CD4-positive, alpha-beta T cell treated with Interleukin-2 at 100 ng/mL for 4 hours (primary cell): Measurements from ENCODE around the gene NECTIN1.

Experiments used
- DNase-seq: peaks from one replicate; pipeline ENCODE4 v3.0.0-alpha.2; 2020; ENCODE audit warnings: low spot score

The NECTIN1 gene

GRCh38 chr11:119755356-119756071, 26.5 kb upstream of the NECTIN1 start:
- no peak for DNase-seq

GRCh38 chr11:119754656-119755355, 25.8 kb upstream of the NECTIN1 start:
- DNase-seq, result no peak

DNA sequence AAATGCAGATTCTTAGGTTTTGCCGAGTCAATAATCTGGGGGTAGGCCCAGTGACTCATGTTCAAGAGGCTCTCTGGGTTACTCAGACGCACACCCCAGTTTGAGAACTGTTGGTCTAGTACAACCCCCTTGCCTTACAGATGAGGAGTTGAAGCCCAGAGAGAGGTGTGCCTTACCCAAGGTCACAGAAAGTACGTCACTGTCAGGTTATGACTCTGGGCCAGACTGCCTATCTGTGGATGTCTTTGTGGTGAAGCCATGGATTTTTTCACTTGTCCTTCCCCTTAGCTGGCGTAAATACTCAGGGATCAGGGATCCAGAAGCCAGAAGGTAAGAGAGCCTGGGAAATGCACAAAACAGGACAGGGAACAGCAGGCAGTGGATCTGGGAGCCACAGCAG, 25.2 kb upstream of the NECTIN1 start:
- no peak for DNase-seq

DNA sequence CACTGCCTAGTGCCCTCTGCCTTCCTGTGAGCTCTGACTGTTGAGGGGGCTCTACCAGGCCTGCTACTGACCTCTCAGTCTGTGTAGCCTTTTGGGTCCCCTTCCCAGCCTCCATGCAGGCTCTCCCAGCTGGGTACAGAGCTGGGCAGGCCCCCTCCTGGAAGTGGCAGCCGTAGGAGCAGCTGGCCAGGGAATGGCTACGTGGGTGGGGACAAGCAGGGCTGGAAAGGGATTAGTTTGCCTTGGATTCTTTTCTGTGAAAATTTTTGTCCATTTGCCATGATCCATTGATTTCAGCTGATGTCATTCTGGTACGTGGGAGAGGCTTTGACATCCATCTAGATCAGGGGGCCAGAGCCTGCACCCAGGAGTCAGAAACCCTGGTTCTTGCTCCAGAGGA, 23.9 kb upstream of the NECTIN1 start:
- DNase-seq, result no peak

DNA sequence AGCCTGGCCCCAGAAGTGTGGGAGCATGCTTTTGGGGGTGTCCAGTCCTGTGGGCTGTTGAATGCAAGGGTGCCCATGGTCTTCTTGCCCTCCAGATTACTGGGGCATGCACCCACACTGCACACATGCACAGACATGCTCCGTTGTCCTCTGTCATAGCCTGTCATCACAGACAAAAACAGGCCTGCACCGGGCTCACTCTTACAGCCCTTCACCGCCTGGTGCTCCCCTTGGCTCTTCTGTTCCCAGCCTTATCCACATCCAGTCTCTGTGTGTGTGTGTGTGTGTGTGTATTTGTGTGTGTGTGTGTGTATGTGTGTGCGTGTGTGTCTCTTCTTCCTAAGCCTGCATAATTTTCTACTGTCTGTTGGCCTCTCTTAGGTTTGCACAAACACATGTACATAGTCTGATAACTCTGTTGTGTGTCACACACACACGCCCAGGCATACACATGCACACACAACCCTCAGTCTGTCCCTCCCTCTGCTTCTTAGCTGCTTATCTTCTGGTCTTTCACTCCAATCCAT, 23.4 kb upstream of the NECTIN1 start:
- DNase-seq, result no peak

- no peak for DNase-seq
Observed at GRCh38 chr11:119750056-119750455, 21.1 kb upstream of the NECTIN1 start.

DNA sequence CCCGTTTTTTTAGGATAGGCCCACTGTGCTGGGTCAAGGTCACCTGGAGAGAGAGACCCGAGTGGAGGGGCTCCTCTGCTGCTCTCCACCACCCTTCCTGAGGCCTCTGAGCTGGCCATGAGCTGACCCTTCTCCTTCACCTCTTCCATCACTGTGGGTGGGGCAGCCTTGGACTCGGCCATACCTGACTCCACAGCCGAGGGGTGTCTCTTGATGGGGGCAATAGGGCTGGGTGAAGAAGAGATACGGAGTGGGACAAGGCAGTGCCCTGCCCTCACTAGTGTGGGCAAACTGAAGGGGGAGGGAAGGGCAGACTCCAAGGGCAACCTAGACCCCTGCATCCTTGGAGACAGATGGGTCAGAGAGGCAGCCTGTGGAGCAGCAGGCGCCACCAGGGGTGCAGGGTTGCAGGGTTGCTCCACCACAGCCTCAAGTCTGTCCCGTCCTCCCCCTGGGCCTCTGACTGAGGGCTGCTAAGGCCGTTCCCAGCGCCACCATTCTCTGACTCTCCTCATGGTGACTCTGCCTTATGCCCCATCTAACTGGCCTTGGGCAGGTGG, 20.1 kb upstream of the NECTIN1 start:
- no peak for DNase-seq

- DNase-seq, result no peak
Observed at GRCh38 chr11:119747868-119748660, 19.1 kb upstream of the NECTIN1 start.

- DNase-seq, result no peak
Observed at GRCh38 chr11:119745776-119746535, 17.0 kb upstream of the NECTIN1 start.

GRCh38 chr11:119745112-119745511, 16.1 kb upstream of the NECTIN1 start:
- no peak for DNase-seq

- DNase-seq, result no peak
Observed at GRCh38 chr11:119744577-119744976, 15.6 kb upstream of the NECTIN1 start.

- DNase-seq, result no peak
Observed at GRCh38 chr11:119743006-119743405, 14.0 kb upstream of the NECTIN1 start.

- DNase-seq, result no peak
Observed at GRCh38 chr11:119742263-119742861, 13.4 kb upstream of the NECTIN1 start.

GRCh38 chr11:119741369-119742262, 12.6 kb upstream of the NECTIN1 start:
- peak; percentile 48 for DNase-seq

- DNase-seq, result no peak
Observed at GRCh38 chr11:119739975-119740374, 11.0 kb upstream of the NECTIN1 start.

DNA sequence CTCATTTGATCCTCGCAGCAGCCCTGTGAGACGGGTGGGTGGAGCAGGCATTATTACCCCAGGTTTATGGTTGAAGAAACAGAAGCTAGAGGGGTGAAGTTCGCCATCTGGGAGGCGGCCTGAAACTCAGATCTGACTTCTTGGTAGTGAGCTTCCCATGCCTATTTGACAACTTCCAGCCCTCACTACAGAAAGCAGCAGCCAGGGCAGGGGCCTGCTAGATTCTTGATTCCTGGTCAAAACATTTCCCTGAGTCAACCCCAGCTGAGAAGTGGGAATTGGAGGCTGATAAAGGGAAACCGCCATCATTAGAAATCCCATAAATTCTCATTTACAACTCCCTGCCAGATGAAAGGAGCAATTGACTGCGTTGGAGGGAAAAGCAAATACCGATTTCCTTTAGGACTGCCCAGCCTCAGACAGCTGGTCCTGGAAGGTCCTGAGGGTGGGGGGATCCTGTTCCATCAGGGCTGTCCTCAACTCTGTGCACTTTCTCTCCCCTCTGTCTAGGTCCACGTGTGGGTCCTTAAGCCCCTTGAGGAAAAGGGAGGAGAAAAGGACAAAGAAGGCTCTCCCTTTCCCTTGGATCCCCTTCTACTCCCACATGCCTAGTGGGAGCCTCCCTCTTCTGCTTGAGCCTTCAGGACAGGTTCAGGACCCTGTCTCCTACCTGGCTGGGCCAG, 10.2 kb upstream of the NECTIN1 start:
- no peak for DNase-seq

DNA sequence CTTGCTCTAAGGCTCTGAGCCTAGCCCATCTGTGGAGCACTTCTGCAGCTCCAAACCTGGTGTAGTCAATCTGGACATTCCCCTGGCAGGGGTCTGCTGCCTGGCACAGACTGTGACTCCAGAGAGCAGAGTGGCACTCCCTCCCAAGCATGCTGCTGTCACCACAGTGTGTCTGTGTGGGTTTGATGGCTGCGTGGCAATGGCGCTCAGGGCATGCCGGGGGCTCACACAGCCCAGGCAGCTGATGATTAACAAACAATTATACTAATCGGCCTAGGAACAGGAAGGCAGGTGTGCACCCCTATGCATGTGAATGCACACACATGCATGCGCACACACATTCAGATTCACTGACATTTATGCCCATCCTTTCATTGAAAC, 9.0 kb upstream of the NECTIN1 start:
- DNase-seq, result no peak

GRCh38 chr11:119737366-119738058, 8.5 kb upstream of the NECTIN1 start:
- no peak for DNase-seq

GRCh38 chr11:119734788-119735187, 5.8 kb upstream of the NECTIN1 start:
- no peak for DNase-seq
